NCI-H748 treated with DMSO at 0.1 percent for 48 hours (cell line): ENCODE results near the gene COBL.

ENCODE experiments used
- DNase-seq: peaks from one replicate; lab custom pipeline; 2025; lab: John Stamatoyannopoulos, UW

COBL gene

DNA sequence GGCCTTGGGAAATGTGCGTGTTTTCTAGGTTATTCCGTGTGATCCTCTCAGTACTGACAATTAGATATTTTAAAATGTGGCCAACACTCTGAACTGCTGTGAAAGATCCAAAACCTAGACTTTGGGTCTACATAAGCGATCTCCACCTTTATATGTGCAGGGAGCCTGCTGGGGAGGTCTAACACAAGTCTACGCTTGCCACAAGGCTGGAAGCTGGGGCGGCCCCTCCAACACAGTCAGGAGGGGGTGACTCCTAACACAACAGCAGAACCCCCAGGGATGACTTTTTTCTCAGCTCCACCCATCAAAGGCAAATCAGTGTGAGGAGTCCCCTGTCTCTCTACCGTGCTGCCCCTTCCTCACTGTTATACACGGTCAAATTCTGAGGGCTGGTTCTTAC, 202.6 kb downstream of the COBL start:
- no peak for DNase-seq

GRCh38 chr7:51113560-51113959, 203.0 kb downstream of the COBL start:
- no peak for DNase-seq

GRCh38 chr7:51111241-51111940, 205.2 kb downstream of the COBL start:
- no peak for DNase-seq

GRCh38 chr7:51108134-51108533, 208.5 kb downstream of the COBL start:
- DNase-seq, result no peak

DNA sequence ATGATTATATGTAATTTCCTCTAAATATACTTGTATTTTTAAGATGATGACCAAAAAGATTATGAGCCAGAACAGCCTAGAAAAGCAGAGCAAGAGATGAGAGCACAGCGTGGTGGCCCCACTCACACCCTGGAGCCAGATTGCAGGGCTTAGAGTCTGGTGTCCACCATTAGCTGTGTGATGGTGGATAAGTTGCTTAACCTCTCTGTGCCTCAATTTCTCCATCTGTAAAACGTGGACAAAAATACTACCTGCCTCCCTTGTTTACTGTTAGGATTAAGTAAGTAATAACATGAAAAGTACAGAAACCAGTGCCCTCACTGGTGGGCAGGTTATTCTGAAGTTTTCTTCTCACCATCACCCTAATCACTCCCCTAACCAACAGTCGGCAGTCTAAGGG, 212.3 kb downstream of the COBL start:
- DNase-seq, result no peak

GRCh38 chr7:51103718-51104117, 212.9 kb downstream of the COBL start:
- DNase-seq, result no peak

GRCh38 chr7:51102828-51103227, 213.8 kb downstream of the COBL start:
- no peak for DNase-seq

GRCh38 chr7:51101111-51101757, 215.4 kb downstream of the COBL start:
- no peak for DNase-seq

- no peak for DNase-seq
Observed at GRCh38 chr7:51090411-51090810, 226.2 kb downstream of the COBL start.

DNA sequence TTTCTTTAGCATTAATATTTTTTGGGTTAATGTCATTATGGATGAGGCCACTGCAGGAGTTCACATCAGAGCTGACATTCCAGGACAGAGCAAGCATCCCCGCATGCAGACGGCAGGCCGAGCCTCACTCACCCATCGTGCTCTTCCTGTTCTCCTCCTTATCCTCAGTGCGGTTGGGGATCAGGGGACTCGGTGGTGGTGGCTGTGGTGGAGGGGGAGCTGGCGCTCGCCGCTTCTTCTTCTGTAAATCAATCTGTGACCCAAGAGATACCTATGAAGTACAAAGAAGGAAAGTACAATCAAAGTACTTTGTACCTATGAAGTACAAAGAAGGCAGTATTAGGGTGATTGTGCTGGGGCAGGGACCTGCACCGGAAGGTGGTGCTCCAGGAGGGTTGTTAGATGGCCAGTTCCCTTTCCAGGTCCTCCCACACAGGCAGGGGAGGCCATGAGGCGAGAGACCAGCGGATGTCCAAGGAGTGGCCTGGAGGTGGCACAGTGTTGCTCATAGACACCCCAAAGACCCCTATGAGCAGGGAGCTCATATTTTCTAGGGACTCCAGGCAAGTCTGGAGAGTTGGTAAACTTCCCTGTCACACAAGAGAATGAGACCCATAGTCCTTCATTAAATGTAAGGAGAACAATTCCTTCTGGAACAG, 231.4 kb downstream of the COBL start:
- no peak for DNase-seq

GRCh38 chr7:51084121-51084520, 232.5 kb downstream of the COBL start:
- no peak for DNase-seq

DNA sequence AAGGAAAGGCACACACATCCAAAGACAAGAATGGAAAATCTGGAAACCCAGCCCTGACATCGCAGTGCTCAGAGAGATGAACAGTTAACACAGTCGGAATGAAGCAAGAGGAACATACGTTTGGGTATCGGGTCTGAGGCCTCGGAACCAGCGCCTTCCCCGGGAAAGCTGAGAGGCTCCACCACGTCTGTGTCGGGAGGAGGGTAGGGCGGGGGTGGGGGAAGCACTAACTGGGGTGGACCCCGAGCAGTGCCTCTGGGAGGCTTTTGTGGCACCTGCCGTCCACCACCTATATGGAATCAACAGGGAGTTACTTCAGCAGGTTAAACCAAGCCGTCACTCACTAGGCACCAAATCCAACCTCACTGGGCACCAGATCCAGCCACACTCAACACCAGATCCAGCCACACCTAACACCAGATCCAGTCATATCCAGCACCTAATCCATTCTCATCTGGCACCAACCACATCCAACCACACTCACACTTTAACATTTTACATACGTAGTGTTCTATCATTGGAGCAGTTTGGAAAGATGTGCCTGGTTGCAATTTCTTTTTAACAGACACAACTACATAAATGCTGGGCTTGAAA, 233.6 kb downstream of the COBL start:
- no peak for DNase-seq

DNA sequence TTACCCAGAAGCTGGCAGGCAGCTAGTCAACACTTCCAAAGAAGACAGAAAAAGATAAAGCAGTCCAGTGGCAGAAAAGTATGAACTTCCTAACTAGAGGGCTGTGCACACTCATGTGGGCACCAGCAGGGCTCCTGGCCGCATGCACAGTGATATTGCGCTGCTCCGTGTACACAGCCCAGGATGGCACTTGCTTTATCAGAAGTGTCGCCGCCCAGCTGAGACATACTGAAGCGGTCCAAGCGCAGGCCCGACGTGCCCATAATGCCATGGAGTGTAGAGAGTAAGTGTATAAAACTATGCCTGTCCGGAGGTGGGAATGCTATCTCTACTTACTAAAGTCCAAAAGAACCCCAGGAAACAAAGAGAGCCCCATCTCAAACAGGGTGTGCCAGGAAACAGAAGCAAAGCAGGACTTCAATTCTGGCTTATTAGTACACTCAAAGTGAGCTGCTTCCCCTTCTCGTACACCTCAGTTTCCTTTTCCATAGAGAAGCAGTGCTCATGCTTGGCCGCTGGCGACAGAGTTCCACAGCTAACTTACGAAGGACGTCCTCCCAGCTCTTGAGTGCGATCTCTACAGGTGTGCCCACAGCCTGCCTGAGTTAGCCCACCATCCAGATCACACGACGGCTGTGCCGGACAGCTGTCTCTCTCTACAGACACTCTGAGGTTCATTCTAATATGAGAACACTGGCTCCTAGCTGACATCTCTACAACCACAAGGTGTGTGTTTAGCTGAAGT, 234.3 kb downstream of the COBL start:
- no peak for DNase-seq

DNA sequence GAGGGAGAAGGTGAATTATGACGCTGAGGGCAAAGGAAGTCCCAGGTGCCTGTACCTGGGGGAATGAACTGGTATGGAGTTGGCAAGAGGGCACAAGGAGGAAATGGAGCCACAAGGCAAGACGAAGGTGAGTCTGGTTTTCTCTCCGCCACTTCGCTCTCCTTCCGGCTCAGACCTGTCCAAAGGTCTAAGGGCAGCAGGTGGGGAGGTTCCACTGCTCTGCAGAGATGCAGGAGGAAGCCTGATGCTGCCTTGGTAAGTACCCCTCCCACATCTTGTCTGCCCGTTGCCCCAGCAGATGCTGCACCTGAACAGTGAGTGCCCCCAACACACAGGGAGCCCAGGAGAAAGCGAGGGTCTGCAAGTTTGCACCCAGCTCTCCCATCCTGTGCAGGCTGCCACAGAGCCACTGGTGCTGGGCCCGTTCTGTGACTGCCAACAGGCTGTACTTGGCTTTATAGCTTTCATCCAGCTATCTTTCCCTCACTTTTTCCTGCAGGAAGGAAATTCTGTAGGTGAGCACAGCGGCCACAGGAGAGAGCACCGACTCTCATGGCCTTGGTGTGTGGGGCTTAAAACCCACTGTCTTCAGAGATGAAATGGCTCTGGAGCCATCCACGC, 235.2 kb downstream of the COBL start:
- no peak for DNase-seq

GRCh38 chr7:51080622-51081269, 235.9 kb downstream of the COBL start:
- no peak for DNase-seq

GRCh38 chr7:51080216-51080615, 236.4 kb downstream of the COBL start:
- no peak for DNase-seq

DNA sequence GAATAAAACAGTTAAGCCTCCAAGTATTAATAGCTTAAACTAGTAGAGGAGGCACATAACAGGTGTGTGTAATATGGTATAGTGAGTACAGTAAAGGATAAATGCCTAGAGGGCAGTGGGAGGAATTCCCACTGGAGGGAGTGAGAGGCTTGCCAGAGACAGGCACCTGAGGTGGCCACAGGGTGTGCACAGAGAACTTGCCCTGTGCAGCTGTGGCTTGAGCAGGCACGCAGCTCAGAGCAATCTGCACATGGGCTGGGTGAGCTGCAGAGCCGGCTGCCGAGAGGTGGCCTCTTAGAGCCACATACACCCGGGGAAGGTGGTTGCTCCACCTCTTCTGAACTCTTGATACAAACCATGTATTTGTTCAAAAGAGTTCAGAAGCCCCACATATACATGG, 237.1 kb downstream of the COBL start:
- DNase-seq, result no peak

GRCh38 chr7:51078653-51079052, 238.0 kb downstream of the COBL start:
- no peak for DNase-seq

DNA sequence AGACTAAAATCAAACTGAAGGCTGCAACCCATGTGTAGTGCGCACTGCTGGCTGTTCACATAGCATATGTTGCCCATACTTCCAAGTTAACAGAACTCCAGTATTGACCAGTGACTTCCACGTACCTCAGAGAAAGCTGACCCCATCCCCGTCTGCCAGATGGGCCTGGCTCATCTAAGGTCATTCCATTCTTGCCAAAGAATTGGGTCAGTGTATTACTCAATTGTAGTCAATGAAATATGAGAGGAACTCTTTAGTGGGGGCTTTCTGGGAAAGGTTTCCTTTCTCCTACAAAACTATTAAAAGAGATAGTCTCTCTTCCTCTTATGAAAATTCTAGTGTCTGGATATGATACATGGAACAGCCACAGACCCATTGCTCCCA, 238.6 kb downstream of the COBL start:
- DNase-seq, result no peak

DNA sequence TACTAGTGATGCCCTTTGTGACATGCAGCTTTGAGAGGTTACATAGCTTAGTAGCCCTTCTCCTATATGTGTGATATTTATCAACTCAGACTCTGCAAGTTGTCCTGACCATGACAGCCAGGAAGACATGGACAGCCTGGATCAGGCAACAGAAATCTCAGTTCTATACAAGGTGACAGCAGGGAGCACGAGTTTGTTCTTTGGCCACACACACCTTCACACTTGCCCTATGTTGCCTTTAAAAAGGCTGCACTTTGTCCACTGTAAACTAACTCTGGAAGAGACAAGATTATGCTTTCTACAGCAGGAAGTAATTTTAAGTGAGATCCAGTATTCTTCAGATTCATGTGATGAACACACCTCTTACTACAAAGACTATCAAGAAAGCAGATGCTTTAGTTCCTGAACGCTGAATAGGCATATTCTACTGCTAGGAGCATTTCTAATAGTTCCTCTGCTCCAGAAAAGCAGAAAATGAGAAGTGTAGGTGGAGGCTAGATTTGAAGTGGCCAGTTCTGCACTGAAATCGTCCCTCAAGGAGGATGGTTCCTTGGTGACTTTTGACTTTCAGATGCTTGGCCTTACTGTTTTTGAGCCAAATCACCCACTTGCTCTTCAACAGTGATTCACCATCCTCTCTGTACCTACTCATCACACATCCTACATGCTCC, 239.2 kb downstream of the COBL start:
- no peak for DNase-seq
